Measurements from ENCODE around the gene SAT2. TPM values are rescaled to one million over a fixed set of nuclear protein-coding genes. Genes with fewer than 3 reads are reported as not detected.
A peak's percentile ranks its signal among the peaks of the same experiment; 100 is the strongest.
"Not testable (repeated sequence)": the region's sequence is repeated elsewhere in the genome, so short reads cannot be mapped to it uniquely, and the experiment has no call there.

The SAT2 gene
- polyA plus RNA-seq, 3 donors, result 93.7 to 142 (median 130) TPM

- H3K27ac ChIP-seq (ENCODE audit: low read depth, low read length), result no peak overlapping the region
- 30 to 72% (median 70%) methylated on average over 3 of the region's 3 CpGs for WGBS, 3 donors
Observed at GRCh38 chr17:7611635-7612293, 15.9 kb downstream of the SAT2 start.

GRCh38 chr17:7610641-7611040, 17.0 kb downstream of the SAT2 start:
- no peak overlapping the region for H3K27ac ChIP-seq (ENCODE audit: low read depth, low read length)
- 97 to 100% (median 99%) methylated on average over 2 of the region's 2 CpGs for WGBS, 3 donors

- H3K27ac ChIP-seq (ENCODE audit: low read depth, low read length), result no peak overlapping the region
- 96 to 98% (median 97%) methylated on average over 4 of the region's 4 CpGs for WGBS, 3 donors
Observed at GRCh38 chr17:7606280-7606679, 21.3 kb downstream of the SAT2 start.

GRCh38 chr17:7597561-7597960, 30.1 kb downstream of the SAT2 start:
- not testable (repeated sequence) for H3K27ac ChIP-seq (ENCODE audit: low read depth, low read length)
- WGBS, 3 donors, result 61 to 81% (median 74%) methylated on average over 5 of the region's 5 CpGs

GRCh38 chr17:7593296-7593695, 34.3 kb downstream of the SAT2 start:
- no peak overlapping the region for H3K27ac ChIP-seq (ENCODE audit: low read depth, low read length)
- 75 to 85% (median 85%) methylated on average over 12 of the region's 12 CpGs for WGBS, 3 donors

GRCh38 chr17:7592422-7593021, 35.1 kb downstream of the SAT2 start:
- no peak overlapping the region for H3K27ac ChIP-seq (ENCODE audit: low read depth, low read length)
- WGBS, 3 donors, result 91 to 93% (median 92%) methylated on average over 23 of the region's 23 CpGs

- 89 to 95% (median 94%) methylated on average over 4 to 5 of the region's 5 CpGs for WGBS, 3 donors
- H3K27ac ChIP-seq (ENCODE audit: low read depth, low read length), result no peak overlapping the region
Observed at GRCh38 chr17:7591596-7591995, 36.0 kb downstream of the SAT2 start.

GRCh38 chr17:7590743-7591142, 36.9 kb downstream of the SAT2 start:
- no peak overlapping the region for H3K27ac ChIP-seq (ENCODE audit: low read depth, low read length)
- WGBS, 3 donors, result 78 to 80% (median 79%) methylated on average over 4 of the region's 4 CpGs

- WGBS, 3 donors, result 67 to 69% (median 68%) methylated on average over 24 of the region's 24 CpGs
- H3K27ac ChIP-seq (ENCODE audit: low read depth, low read length), result no peak within 1 kb of the TSS
Observed at GRCh38 chr17:7589891-7590691, 37.5 kb downstream of the SAT2 start, which contains the start of gene SOX15. Gene SOX15 (minus strand): TSS chr17:7590094. CDS start chr17:7589676, 418 bp downstream.

GRCh38 chr17:7589204-7589868, 38.3 kb downstream of the SAT2 start:
- no peak overlapping the region for H3K27ac ChIP-seq (ENCODE audit: low read depth, low read length)
- WGBS, 3 donors, result 16 to 24% (median 17%) methylated on average over 52 to 56 of the region's 56 CpGs

- 65 to 76% (median 65%) methylated on average over 25 to 30 of the region's 30 CpGs for WGBS, 3 donors
- H3K27ac ChIP-seq (ENCODE audit: low read depth, low read length), result no peak overlapping the region
Observed at GRCh38 chr17:7588553-7589203, 38.9 kb downstream of the SAT2 start.

GRCh38 chr17:7587420-7588151, 40.0 kb downstream of the SAT2 start:
- 57 to 78% (median 59%) methylated on average over 12 of the region's 12 CpGs for WGBS, 3 donors
- no peak overlapping the region for H3K27ac ChIP-seq (ENCODE audit: low read depth, low read length)

GRCh38 chr17:7586673-7587419, 40.8 kb downstream of the SAT2 start:
- H3K27ac ChIP-seq (ENCODE audit: low read depth, low read length), result no peak overlapping the region
- 46 to 76% (median 75%) methylated on average over 9 of the region's 9 CpGs for WGBS, 3 donors

GRCh38 chr17:7583253-7584109, 44.1 kb downstream of the SAT2 start, which contains the start of gene MPDU1:
Gene MPDU1 (plus strand): TSS chr17:7583852. CDS start chr17:7583863, 11 bp downstream.
- 11 to 15% (median 14%) methylated on average over 66 to 69 of the region's 69 CpGs for WGBS, 3 donors
- peak within 1 kb of the TSS; percentile 58 for H3K27ac ChIP-seq (ENCODE audit: low read depth, low read length)

GRCh38 chr17:7582396-7583252, 45.0 kb downstream of the SAT2 start:
- H3K27ac ChIP-seq (ENCODE audit: low read depth, low read length), result peak overlapping the region; percentile 58
- WGBS, 3 donors, result 81 to 85% (median 83%) methylated on average over 36 of the region's 36 CpGs

Data from adipose tissue (tissue), 3 donors.